ENCODE measurements around the gene KLF18. TPM values are rescaled to one million over a fixed set of nuclear protein-coding genes. Genes with fewer than 3 reads are reported as not detected.

KLF18 gene
- polyA plus RNA-seq, 3 donors: not detected

- no peak overlapping the region for H3K27ac ChIP-seq (ENCODE audit: low read depth, low read length)
- WGBS, 3 donors: 62 to 75% (median 74%) methylated on average over 10 of the region's 10 CpGs
These were observed 50.8 kb downstream of the KLF18 start for GRCh38 chr1:44090429-44091252.

GRCh38 chr1:44089371-44090048, 51.9 kb downstream of the KLF18 start:
- WGBS, 3 donors: 74 to 82% (median 76%) methylated on average over 13 of the region's 13 CpGs
- no peak overlapping the region for H3K27ac ChIP-seq (ENCODE audit: low read depth, low read length)

Other genes with a start within 250 kb of the KLF18 start
- gene ARTN, start 207.8 kb downstream of the KLF18 start, polyA plus RNA-seq: 1 to 10 TPM in 1 of 3 donors, under 1 TPM in 2; 0.74 to 1.3 (median 0.90) TPM
- 10 to 100 TPM in 2 of 3 donors, 1 to 10 TPM in 1; 7.1 to 12.1 (median 10.7) TPM for gene IPO13, start 194.7 kb downstream of the KLF18 start, polyA plus RNA-seq
- gene DPH2, start 171.6 kb downstream of the KLF18 start, polyA plus RNA-seq: 10 to 100 TPM; 10.0 to 21.3 (median 14.6) TPM
- 100 to 1,000 TPM in 2 of 3 donors, 10 to 100 TPM in 1; 88.1 to 140 (median 123) TPM for gene ATP6V0B, start 166.7 kb downstream of the KLF18 start, polyA plus RNA-seq
- 10 to 100 TPM; 20.7 to 43.7 (median 36.7) TPM for gene B4GALT2, start 162.4 kb downstream of the KLF18 start, polyA plus RNA-seq
- gene CCDC24, start 150.0 kb downstream of the KLF18 start, polyA plus RNA-seq: 1 to 10 TPM; 1.8 to 5.9 (median 3.7) TPM
- 1 to 10 TPM; 1.6 to 2.2 (median 2.1) TPM for gene SLC6A9, start 110.2 kb downstream of the KLF18 start, polyA plus RNA-seq
- gene KLF17, start 22.8 kb downstream of the KLF18 start, polyA plus RNA-seq: under 1 TPM in 1 of 3 donors, not detected in 2; 0.01 TPM
- 10 to 100 TPM; 24.5 to 31.0 (median 26.9) TPM for gene DMAP1, start 71.8 kb upstream of the KLF18 start, polyA plus RNA-seq
- 10 to 100 TPM; 23.1 to 36.3 (median 33.3) TPM for gene ERI3, start 213.6 kb upstream of the KLF18 start, polyA plus RNA-seq